Activated CD4-positive, alpha-beta T cell treated with anti-CD3 and anti-CD28 coated beads, Interleukin-2, Interleukin-4, amounts not matched to agents 100 ng/mL and 50 ng/mL, durations not matched to agents 16 hours and 8 hours (primary cell): ENCODE measurements around the gene POLR2J.

Source experiments
- DNase-seq: peaks from one replicate; pipeline ENCODE4 v3.0.0-alpha.2; 2020; ENCODE audit warnings: low spot score

Gene POLR2J

GRCh38 chr7:102436118-102436517 is 42.6 kb downstream of the POLR2J start:
- no peak for DNase-seq

DNA sequence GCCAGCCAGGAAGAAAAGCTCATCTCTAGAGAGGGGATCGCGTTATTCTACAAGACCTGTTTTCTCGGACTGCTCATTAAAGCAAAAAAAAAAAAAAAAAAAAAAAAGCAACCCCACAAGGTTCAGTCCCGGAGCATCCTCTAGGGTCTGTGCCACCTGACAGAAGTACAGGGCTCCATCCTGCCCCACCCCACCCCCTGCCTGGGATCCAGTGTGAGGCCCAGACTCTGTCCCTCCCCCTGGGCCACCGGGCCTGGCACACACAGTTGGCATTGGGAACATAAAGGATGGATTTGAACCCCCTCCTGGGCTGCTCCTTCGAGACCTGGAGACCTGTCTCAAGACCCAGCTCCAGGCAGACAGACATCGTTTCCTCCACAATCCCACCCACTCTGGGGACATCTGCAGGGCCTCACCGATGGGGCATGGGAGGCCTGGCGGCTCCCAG is 44.7 kb downstream of the POLR2J start:
- no peak for DNase-seq

DNA sequence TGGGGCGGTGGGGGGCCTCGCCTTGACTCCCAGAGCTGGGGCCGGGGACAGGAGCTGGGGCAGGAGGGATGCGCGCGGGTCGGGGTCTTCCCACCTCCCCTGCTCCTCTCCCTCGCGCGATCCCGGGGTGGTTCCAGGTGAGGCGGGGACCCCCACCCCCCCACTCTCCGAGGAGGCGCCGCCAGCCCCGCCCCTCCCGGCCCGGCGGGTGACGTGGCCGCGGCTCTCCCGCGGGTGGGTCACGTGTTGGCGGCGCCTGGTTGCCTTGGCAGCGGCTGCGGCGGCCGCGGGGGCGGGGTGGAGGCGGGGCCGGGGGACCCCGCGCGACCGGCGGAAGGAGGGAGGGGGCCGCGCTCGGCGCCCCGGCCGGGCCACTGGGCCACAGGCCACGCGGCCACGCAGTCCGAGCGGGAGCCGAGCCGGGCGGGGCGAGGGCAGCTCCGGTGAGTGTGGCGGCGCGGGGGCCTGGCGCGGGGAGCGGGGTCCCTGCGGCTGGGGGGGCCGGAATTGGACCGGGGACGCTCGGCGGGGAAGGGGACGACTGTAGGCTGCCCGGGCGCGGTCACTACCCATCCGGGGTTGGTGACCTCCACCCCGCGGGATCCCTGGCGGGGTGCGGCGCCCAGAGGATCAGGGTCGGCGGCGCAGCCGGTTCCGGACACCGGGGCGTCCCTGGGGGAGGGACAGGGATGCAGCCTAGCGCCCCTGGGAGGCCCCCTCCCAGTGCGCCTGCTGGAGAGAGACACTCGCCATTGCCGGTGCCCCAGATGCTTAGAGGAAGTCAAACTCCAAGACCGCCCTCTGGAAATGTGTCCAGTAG is 45.3 kb downstream of the POLR2J start, which contains the start of gene ORAI2:
Gene ORAI2, plus strand, starts transcription at position 357 of the 820 bp plus-strand sequence. CDS start 5,382 bp downstream, outside the sequence.
- DNase-seq: peak; percentile 89

- DNase-seq: no peak
Measured at GRCh38 chr7:102432442-102433218, 46.1 kb downstream of the POLR2J start.

- DNase-seq: peak; percentile 65
Measured at GRCh38 chr7:102431617-102432298, 47.0 kb downstream of the POLR2J start.

DNA sequence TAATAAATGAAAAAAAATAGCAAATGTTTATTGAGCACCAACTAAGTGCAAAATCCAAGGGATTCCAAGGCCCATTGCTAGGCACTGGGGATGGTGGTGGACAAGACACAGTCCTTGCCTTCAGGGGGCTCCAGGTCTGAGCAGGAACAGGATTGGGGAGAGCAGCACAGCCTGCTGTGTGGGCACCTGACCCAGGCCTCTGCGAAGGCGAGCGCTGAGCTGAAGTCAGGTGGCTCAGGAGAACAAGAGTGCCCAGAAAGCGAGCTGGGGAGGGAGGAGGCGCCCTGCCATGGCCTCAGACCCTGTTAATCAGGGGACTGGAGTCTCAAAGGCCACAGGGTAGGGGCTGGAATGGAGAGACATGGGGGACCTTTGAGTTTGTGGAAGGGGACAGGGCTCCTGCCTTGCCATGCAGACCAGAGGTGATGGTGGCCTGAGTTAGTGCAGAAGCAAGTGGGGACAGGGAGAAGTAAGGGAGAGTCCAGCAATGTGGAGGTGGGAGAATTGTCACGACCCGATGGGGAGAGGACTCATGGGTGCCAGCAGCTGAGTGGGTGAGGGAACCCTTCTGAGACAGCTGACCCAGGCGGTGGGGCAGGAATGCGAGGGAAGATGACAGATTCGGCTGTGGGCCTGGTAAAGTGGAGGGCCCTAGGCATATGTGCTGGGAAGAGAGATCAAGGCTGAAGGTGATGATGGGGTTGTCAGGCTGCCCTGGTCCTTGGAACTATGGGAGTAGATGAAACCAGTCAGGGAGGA is 49.4 kb downstream of the POLR2J start:
- DNase-seq: no peak

- no peak for DNase-seq
Measured at GRCh38 chr7:102427019-102427405, 51.7 kb downstream of the POLR2J start.

GRCh38 chr7:102426268-102427018 is 52.3 kb downstream of the POLR2J start:
- DNase-seq: peak; percentile 86

- DNase-seq: peak; percentile 91
Measured at GRCh38 chr7:102425639-102426267, 53.0 kb downstream of the POLR2J start.

- no peak for DNase-seq
Measured at GRCh38 chr7:102424787-102425218, 53.9 kb downstream of the POLR2J start.

DNA sequence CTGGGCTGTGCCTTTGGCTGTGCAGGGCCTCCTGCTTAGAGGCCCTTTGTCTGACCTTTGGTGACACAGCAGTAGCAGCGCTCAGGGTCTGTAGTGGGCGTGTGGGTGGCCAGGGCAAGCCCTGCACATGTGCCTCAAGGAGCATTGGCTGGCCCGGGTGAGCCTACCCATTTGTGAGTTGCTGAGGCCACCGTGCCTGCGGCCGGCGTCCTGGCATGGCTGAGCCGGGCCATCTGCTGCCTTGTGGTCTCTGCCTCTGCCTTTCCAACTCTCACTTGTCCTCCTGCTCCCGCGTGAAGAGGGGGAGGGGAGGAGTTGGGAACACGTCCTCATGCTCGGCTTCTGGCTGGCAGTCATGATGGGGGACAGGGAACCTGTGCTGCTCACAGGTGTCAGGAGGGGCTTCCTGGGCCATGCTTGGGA is 54.6 kb downstream of the POLR2J start:
- no peak for DNase-seq
